ENCODE data around the gene UBXN11.

UBXN11 gene

DNA sequence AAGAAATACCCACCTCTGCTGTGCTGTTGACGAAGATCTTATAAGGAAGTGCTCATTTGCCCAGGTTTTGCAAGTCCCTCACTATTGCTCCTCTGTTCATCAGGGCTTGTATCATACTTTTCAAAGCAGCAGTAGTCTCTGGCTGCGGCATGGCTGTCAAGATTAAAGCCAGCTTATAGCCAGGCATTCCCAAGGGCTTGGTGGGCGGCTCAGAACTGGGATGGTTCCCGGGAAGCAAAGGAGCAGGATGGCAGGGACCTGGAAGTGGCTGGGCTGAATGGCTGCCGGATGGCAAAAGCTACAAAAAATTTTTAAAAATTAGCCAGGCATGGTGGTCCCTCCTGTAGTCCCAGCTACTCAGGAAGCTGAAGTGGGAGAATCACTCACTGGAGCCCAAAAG lies 43.2 kb downstream of the UBXN11 start:
- DNase-seq (ENCODE audit: low spot score) = no peak
- TF ChIP-seq, protein P1, sequence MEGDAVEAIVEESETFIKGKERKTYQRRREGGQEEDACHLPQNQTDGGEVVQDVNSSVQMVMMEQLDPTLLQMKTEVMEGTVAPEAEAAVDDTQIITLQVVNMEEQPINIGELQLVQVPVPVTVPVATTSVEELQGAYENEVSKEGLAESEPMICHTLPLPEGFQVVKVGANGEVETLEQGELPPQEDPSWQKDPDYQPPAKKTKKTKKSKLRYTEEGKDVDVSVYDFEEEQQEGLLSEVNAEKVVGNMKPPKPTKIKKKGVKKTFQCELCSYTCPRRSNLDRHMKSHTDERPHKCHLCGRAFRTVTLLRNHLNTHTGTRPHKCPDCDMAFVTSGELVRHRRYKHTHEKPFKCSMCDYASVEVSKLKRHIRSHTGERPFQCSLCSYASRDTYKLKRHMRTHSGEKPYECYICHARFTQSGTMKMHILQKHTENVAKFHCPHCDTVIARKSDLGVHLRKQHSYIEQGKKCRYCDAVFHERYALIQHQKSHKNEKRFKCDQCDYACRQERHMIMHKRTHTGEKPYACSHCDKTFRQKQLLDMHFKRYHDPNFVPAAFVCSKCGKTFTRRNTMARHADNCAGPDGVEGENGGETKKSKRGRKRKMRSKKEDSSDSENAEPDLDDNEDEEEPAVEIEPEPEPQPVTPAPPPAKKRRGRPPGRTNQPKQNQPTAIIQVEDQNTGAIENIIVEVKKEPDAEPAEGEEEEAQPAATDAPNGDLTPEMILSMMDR (conservative IDR thresholded peaks at IDR 0.05; ENCODE audit: low read depth) = no peak
- ChIA-PET POLR2A (ENCODE audit: low non-redundant PET) (no interaction called here), CTCF (interaction anchor here (0.6 to 1.2 kb wide), 2 partner anchors 7 to 59 kb away, joined by 3 read pairs; no protein-coding TSS in a partner anchor)
- H3K27ac ChIP-seq = no peak overlapping the region

DNA sequence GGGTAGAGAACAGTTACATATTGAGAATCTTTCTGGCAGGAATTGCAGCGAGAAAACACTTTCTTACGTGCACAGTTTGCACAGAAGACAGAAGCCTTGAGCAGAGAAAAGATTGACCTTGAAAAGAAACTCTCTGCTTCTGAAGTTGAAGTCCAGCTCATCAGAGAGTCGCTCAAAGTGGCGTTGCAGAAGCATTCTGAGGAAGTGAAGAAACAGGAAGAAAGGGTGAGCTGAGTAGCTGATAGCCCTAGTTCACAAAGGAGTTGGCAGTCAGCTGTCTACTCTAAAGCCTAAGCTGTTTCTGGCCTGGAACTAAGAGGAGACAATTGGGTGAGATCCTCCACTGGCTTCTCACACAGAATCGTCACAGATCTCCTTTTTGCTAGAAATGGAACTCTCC lies 46.9 kb downstream of the UBXN11 start:
- TF ChIP-seq, protein P1 (conservative IDR thresholded peaks at IDR 0.05; ENCODE audit: low read depth) = no peak
- ChIA-PET CTCF (no interaction called here), POLR2A (ENCODE audit: low non-redundant PET) (no interaction called here)
- no peak for DNase-seq (ENCODE audit: low spot score)
- H3K27ac ChIP-seq = no peak overlapping the region

DNA sequence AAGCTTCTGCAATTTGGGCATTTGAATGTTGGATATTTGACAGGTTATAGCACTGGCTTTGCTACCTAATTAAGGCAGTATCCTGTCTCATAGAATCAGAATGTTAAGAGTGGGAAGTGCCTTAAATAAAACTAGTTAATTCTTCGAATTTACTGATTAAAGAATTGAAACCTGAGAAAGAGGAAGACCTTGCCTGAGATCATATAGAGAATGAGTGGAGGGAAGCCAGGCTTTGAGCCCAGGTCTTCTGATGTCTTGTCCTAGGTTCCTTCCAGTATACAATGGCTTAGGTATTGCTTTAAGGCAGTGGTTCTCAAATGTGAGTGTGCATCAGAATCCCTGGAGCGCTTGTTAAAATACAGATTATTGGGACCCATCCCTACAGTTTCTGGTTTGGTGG lies 47.4 kb downstream of the UBXN11 start:
- TF ChIP-seq, protein P1 (conservative IDR thresholded peaks at IDR 0.05; ENCODE audit: low read depth) = no peak
- ChIA-PET POLR2A (ENCODE audit: low non-redundant PET) (no interaction called here), CTCF (interaction anchor here (0.7 to 0.8 kb wide), 2 partner anchors 9 to 148 kb away, joined by 3 read pairs; partner anchors contain the start of gene PDIK1L)
- no peak for DNase-seq (ENCODE audit: low spot score)
- no peak overlapping the region for H3K27ac ChIP-seq

DNA sequence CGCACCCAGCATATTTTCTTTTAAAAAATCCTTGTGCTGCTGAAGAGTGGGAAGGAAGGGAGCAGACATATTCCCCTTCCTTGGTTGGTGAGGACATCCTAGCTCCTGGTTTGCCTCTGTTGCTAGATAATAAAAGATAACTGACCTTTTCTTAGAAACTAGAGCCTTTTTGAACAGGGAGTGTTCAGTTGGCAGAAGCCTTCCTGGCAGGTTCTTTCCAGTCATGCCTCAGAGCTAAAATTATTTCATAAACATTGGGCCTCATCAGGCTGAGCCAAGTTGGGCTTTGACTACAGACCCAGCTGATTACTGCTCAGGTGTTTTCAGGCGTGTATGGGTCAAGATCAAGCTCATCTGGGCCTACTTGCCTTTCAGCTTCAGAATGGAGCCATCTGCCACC lies 49.2 kb downstream of the UBXN11 start:
- ChIA-PET POLR2A (ENCODE audit: low non-redundant PET) (no interaction called here), CTCF (interaction anchor here (0.6 kb wide), 1 partner anchor 65 kb away, joined by 3 read pairs; no protein-coding TSS in a partner anchor)
- TF ChIP-seq, protein P1 (conservative IDR thresholded peaks at IDR 0.05; ENCODE audit: low read depth) = no peak
- no peak for DNase-seq (ENCODE audit: low spot score)
- H3K27ac ChIP-seq = no peak overlapping the region

DNA sequence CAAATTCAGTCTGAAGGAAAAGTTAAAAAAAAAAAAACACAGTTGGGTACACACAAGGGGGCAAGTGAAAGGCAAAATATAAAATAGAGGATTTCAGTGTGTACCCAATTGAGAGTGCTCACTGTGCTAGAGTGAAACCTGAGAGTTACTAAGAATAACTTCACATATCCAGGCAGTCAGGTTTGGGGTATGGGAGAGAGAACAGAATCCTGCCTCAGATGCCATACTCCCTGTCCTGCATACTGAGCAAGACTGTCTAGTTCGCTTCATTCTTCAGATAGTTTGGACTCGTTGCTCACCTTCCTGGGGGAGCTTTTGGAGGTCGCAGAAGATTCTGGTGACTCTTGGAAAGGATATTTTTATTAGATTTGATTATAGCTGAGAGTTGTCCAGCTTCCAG lies 52.0 kb downstream of the UBXN11 start:
- H3K27ac ChIP-seq = no peak overlapping the region
- ChIA-PET CTCF (no interaction called here), POLR2A (ENCODE audit: low non-redundant PET) (no interaction called here)
- TF ChIP-seq, protein P1 (conservative IDR thresholded peaks at IDR 0.05; ENCODE audit: low read depth) = no peak
- DNase-seq (ENCODE audit: low spot score) = no peak

DNA sequence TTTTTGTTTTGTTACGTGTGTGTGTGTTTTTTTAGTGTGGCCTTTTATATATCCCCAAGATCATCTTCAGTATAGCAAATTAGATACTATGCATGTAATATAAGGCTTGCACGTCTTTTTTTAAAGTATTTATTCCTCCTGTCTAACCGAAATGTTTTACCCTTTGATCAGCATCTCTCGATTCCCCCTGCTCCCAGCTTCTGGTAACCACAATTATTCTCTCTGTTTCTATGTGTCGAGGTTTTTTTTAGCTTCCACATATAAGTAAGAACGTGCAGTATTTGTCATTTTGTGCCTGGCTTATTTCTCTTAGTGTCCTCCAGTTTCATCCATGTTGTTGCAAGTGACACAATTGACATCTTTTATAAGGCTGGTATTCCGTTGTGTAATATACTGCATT lies 53.7 kb downstream of the UBXN11 start:
- TF ChIP-seq, protein P1 (conservative IDR thresholded peaks at IDR 0.05; ENCODE audit: low read depth) = no peak
- no peak for DNase-seq (ENCODE audit: low spot score)
- no peak overlapping the region for H3K27ac ChIP-seq
- POLR2A ChIA-PET (ENCODE audit: low non-redundant PET) = no interaction called here
- CTCF ChIA-PET = no interaction called here

DNA sequence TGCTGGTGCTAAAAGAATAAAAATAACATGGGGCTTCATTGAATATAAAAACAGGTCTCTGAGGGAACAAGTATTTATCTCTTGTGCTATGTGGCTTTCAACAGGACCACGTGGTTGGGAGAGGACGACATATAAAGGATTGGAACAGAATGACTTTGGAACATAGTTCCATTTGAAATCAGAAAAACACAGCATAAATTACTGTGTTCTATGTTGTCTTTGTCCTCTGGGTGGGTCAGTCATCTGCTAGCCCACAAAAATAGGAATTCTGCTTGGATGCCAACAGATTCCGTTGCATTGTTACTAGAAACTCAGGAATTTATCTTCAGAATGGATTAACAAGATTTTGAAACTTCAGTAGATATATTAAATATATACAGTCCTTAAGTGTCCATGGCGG lies 66.5 kb downstream of the UBXN11 start:
- no peak for DNase-seq (ENCODE audit: low spot score)
- TF ChIP-seq, protein P1 (conservative IDR thresholded peaks at IDR 0.05; ENCODE audit: low read depth) = no peak
- ChIA-PET CTCF (no interaction called here), POLR2A (ENCODE audit: low non-redundant PET) (no interaction called here)
- H3K27ac ChIP-seq = no peak overlapping the region
